Activated CD8-positive, alpha-beta memory T cell treated with anti-CD3 and anti-CD28 coated beads for 36 hours (primary cell): Measurements from ENCODE around the gene NSG1. TPM values are rescaled to one million over a fixed set of nuclear protein-coding genes. Genes with fewer than 3 reads are reported as not detected.

ENCODE experiments used
- CTCF ChIA-PET: fragments of 350-600 bp; sonication (Branson Sonifier 250); formaldehyde crosslinking; loops from one replicate; lab custom pipeline; 2021; ENCODE audit warnings: antibody characterized with exemption; lab: Charles Lee
- POLR2A ChIA-PET: fragments of 350-600 bp; sonication (Branson Sonifier 250); formaldehyde crosslinking; loops from one replicate; lab custom pipeline; 2021; ENCODE audit warnings: antibody characterized with exemption; lab: Charles Lee
- total RNA-seq, 2 experiments: library from RNA; stranded (reverse); gene quantifications; one replicate each; pipeline ENCODE4 v1.2.3, GENCODE V29; 2021

The NSG1 gene
- total RNA-seq, 2 experiments from 2014 or later, result 11.7 to 12.0 TPM

- POLR2A ChIA-PET, result no interaction called here
- CTCF ChIA-PET, result no interaction called here
Observed at GRCh38 chr4:4392501-4393183, 5.7 kb downstream of the NSG1 start.

- POLR2A ChIA-PET, result no interaction called here
- CTCF ChIA-PET, result interaction anchor here (1.1 kb wide), 1 partner anchor 10 kb away, joined by 3 read pairs; no protein-coding TSS in a partner anchor
Observed at GRCh38 chr4:4394644-4395043, 7.7 kb downstream of the NSG1 start.

DNA sequence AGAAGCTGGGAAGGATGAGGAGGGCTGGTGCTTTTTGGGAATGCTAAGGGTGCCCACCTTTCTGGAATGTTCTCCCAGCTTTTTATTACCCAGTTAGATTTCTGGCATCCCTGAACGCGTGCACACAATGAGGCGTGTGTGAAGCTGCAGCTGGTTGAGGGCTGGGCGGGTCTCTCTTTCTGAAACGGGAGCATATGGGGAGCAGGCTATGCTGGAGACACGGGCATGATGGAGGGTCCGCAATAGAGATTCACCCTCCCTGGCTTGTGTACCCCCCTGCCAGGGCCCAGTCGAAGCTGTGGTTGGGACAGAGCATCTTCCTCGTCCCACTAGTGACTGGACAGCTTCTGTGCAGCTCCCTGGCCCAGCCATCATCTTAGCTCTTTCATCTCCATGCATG lies 8.5 kb downstream of the NSG1 start:
- POLR2A ChIA-PET, result no interaction called here
- CTCF ChIA-PET, result no interaction called here

- ChIA-PET POLR2A (no interaction called here), CTCF (no interaction called here)
Observed at GRCh38 chr4:4395849-4396627, 9.1 kb downstream of the NSG1 start.

- CTCF ChIA-PET, result no interaction called here
Observed at GRCh38 chr4:4396628-4397440, 9.9 kb downstream of the NSG1 start.

GRCh38 chr4:4397441-4397819 lies 10.5 kb downstream of the NSG1 start:
- ChIA-PET POLR2A (no interaction called here), CTCF (no interaction called here)

More at GRCh38 chr4:4396628-4397440, 9.9 kb downstream of the NSG1 start:
- POLR2A ChIA-PET, result no interaction called here

DNA sequence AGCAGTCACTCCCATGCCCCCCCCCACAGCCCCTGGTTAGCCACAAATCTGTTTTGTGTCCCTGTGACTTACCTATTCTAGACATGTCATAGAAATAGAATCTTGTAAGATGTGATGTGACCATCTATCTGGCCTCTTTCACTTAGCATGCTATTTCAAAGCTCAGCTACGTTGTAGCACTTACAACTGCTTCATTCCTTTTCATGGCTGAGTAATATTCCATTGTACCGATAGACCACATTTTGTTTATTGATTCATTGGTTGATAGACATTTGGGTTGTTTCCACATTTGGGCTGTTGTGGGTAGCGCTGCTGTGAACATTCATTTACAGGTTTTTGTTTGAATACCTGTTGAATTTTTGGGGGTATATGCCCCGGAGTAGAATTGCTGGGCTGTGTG lies 11.5 kb downstream of the NSG1 start:
- CTCF ChIA-PET, result no interaction called here

DNA sequence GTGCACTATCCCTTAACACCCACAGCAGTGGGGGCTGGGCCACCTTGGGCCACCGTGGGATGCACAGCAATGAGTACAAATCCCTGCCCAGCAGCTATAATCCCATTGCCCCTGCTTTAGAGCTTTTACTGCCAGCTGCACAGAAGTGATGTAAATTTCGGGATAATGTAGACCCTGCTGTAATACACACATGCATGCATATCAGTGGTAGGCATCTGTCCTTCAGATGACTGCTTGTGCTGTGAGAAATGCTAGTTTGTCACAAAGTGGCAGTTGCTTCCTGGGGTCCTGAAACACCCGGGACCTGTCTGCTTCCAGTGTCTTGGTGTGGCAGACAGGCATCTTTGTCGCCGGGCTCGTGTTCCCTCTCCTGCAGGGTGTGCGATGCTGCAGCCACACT lies 14.1 kb downstream of the NSG1 start:
- ChIA-PET CTCF (interaction anchor here (1.5 kb wide), 1 partner anchor 16 kb away, joined by 3 read pairs; no protein-coding TSS in a partner anchor), POLR2A (no interaction called here)

More for the DNA sequence above, 11.5 kb downstream of the NSG1 start:
- POLR2A ChIA-PET, result no interaction called here

DNA sequence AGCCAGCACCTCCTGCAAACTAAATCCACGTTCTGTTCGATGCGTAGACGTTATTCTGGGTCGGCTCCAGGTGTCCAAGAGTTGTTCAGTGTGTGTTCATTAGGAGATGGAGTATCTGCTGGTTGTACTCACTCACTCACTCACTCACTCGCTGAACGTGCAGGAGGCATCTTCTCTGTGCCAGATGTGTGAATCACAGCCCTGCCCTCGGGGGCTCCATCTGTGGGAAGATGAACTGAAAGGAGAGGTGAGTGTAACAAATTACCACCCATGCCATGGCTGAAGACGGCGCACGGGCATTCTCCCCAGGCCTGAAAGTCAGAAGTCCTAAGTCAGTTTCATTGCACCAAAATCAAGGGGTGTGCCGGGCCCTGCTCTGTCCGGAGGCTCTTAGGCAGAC lies 16.1 kb downstream of the NSG1 start:
- ChIA-PET POLR2A (no interaction called here), CTCF (no interaction called here)

GRCh38 chr4:4405358-4405962 lies 18.6 kb downstream of the NSG1 start:
- ChIA-PET CTCF (no interaction called here), POLR2A (no interaction called here)

- CTCF ChIA-PET, result no interaction called here
Observed at GRCh38 chr4:4406455-4407298, 19.8 kb downstream of the NSG1 start.

DNA sequence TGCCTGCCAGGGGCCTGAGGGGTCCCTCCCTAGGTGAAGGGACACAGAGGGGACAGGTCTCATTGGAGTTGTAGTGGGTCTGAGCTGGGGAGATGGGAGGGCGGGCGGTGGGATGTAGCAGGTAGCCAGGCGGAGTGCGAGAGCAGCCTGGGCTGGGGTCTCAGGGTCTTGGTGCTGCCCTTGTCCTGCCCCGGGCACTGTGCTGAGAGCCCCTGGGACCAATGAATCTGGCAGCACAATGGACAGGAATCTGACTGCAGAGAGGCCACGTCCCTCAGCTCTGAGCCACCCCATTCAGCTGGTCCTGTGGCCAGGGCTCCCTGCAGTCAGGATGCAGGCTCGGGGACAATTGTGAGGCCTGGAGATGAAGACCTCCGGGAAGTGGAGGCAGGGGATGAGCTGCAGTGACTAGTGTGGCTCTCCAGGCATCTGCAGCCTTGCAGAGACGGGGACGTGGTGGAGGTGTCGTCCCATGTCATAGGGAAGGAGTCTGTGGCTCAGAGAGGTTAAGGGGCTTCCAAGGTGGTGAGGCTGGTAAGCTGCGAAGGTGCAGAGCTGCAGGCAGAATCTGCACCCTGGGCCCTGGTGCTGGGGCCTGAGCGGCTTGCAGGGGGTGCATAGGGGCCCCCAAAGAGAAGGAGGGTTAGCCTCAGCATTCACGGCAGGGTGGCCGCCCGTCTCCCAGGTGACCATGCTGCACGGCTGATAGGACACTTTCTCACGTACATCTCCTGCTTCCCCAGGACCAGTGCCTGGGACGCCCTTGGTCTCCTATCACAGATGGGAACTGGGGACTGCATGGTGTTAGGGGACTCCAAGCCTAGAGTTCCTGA lies 20.6 kb downstream of the NSG1 start:
- POLR2A ChIA-PET, result no interaction called here
- CTCF ChIA-PET, result no interaction called here

More at GRCh38 chr4:4406455-4407298, 19.8 kb downstream of the NSG1 start:
- POLR2A ChIA-PET, result no interaction called here

DNA sequence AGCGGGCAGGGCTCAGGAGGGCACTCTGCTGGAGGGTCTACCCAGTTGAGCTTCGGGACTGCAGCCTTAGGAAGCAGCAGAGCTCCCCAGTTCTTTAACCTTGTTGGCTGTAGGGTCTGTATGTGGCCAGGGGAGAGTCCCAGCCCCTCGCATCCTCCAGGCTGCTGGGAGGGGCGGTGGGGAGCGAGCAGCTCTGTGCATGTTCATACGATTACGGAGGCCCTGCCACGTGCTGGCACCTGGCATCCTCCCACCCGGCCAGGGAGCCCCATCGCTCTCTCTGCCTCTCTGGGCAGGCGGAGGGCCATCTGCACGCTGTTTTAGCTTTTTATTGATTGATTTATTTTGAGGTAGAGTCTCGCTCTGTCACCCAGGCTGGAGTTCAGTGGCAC lies 21.2 kb downstream of the NSG1 start:
- CTCF ChIA-PET, result no interaction called here
- POLR2A ChIA-PET, result no interaction called here

DNA sequence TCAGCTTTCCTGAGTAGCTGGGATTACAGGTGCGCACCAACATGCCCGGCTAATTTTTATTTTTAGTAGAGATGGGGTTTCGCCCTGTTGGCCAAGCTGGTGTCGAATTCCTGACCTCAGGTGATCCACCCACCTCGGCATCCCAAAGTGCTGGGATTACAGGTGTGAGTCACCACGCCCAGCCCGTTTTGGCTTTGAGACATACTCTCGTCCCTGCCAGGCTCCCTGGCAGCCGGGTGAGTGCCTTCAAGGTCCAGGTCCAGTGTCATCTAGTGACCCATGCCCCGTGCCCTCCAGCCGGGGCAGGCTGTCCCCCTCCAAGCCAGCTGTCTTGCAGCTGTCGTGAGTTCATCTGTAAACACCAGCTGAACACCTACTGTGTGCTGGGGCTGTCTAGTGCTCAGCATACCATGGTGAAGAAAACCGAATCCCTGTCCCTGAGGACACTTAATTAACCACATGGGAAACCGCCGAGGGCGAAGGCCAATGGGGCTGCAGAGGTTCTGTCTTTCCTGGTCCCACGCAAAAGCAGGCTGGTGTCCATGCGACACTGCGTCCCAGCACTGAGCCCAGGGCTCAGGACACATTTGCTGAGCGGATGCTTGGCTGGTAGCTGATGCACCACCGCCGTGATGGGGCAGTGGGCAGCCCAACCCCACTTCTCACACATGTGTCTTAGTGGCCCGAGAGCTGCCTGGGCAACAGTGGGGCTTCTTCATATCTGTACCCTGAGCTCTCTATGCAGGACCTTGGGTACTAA lies 21.9 kb downstream of the NSG1 start:
- CTCF ChIA-PET, result no interaction called here
- POLR2A ChIA-PET, result no interaction called here

GRCh38 chr4:4409416-4410115 lies 22.7 kb downstream of the NSG1 start:
- ChIA-PET POLR2A (no interaction called here), CTCF (no interaction called here)

- CTCF ChIA-PET, result no interaction called here
- POLR2A ChIA-PET, result no interaction called here
Observed at GRCh38 chr4:4410271-4410670, 23.4 kb downstream of the NSG1 start.

GRCh38 chr4:4411906-4412305 lies 25.0 kb downstream of the NSG1 start:
- CTCF ChIA-PET, result no interaction called here

More at GRCh38 chr4:4411906-4412305, 25.0 kb downstream of the NSG1 start:
- POLR2A ChIA-PET, result no interaction called here
